ENCODE measurements around the gene UNC119. TPM values are rescaled to one million over a fixed set of nuclear protein-coding genes. Genes with fewer than 3 reads are reported as not detected.

The UNC119 gene
- total RNA-seq, 1 experiment from 2014 or later = 43.2 TPM

DNA sequence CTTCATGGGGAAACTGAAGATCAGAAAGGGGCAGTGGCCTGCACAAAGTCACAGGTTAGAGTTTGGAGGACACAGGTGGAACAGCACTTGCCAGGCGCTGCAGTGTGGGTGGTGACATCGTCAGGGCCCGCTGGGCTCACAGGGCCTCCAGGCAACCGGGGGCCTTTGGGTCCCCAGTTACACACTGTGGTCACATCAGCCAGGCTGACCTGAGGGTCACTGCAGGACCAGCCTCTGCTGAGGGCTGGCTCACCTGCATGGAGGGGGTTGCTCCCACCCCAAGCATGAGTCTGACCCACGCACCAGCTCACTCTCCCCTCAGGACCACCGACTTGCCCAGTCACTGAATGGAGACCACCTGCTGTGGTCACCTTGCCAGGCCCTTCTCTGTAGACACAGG, 29.2 kb downstream of the UNC119 start:
- intact Hi-C loops (cut with micrococcal nuclease) = no loop called here
- H4K20me1 ChIP-seq (ENCODE audit: insufficient read depth) = no peaks in the 10 kb centered on the region
- ChIA-PET CTCF (no interaction called here), POLR2A (no interaction called here), RAD21 (ENCODE audit: low non-redundant PET in 1 of 2, low total read pairs in 2 of 2, uncharacterized antibody in 2 of 2, unreplicated experiment in 2 of 2) (no interaction called here)
- H3K79me2 ChIP-seq (ENCODE audit: insufficient read depth, low read length) = no peaks in the 10 kb centered on the region
- no peak overlapping the region for H3K27ac ChIP-seq (ENCODE audit: low read depth, low read length)
- DNase-seq (ENCODE audit: low read depth, low spot score) (no peak), ATAC-seq (no peak)
- H3K27me3 ChIP-seq (ENCODE audit: insufficient read depth, low read length) = no peaks in the 10 kb centered on the region
- H2AFZ ChIP-seq (ENCODE audit: low read depth, low read length, poor library complexity, severe bottlenecking) = no peak overlapping the region
- H3K9me3 ChIP-seq (ENCODE audit: control insufficient read depth in 1 of 2, insufficient read depth in 1 of 2, low read depth in 1 of 2, low read length in 2 of 2) = no peaks in the 10 kb centered on the region
- TF ChIP-seq, protein P1, sequence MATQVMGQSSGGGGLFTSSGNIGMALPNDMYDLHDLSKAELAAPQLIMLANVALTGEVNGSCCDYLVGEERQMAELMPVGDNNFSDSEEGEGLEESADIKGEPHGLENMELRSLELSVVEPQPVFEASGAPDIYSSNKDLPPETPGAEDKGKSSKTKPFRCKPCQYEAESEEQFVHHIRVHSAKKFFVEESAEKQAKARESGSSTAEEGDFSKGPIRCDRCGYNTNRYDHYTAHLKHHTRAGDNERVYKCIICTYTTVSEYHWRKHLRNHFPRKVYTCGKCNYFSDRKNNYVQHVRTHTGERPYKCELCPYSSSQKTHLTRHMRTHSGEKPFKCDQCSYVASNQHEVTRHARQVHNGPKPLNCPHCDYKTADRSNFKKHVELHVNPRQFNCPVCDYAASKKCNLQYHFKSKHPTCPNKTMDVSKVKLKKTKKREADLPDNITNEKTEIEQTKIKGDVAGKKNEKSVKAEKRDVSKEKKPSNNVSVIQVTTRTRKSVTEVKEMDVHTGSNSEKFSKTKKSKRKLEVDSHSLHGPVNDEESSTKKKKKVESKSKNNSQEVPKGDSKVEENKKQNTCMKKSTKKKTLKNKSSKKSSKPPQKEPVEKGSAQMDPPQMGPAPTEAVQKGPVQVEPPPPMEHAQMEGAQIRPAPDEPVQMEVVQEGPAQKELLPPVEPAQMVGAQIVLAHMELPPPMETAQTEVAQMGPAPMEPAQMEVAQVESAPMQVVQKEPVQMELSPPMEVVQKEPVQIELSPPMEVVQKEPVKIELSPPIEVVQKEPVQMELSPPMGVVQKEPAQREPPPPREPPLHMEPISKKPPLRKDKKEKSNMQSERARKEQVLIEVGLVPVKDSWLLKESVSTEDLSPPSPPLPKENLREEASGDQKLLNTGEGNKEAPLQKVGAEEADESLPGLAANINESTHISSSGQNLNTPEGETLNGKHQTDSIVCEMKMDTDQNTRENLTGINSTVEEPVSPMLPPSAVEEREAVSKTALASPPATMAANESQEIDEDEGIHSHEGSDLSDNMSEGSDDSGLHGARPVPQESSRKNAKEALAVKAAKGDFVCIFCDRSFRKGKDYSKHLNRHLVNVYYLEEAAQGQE (IDR thresholded peaks at IDR 0.05; ENCODE audit: low read depth) = no peak
- TF ChIP-seq ZNF274 (IDR thresholded peaks at IDR 0.05; ENCODE audit: low read depth, low read length) = no peak
- no peak for TF ChIP-seq ZFX (IDR thresholded peaks at IDR 0.05)
- TF ChIP-seq EGR1 (IDR thresholded peaks at IDR 0.05; ENCODE audit: low read depth) = no peak
- TF ChIP-seq SP1 (IDR thresholded peaks at IDR 0.05; ENCODE audit: low read depth) = no peak
- TF ChIP-seq, protein P2, sequence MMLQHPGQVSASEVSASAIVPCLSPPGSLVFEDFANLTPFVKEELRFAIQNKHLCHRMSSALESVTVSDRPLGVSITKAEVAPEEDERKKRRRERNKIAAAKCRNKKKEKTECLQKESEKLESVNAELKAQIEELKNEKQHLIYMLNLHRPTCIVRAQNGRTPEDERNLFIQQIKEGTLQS (IDR thresholded peaks at IDR 0.05) = no peak
- TF ChIP-seq, protein P3, sequence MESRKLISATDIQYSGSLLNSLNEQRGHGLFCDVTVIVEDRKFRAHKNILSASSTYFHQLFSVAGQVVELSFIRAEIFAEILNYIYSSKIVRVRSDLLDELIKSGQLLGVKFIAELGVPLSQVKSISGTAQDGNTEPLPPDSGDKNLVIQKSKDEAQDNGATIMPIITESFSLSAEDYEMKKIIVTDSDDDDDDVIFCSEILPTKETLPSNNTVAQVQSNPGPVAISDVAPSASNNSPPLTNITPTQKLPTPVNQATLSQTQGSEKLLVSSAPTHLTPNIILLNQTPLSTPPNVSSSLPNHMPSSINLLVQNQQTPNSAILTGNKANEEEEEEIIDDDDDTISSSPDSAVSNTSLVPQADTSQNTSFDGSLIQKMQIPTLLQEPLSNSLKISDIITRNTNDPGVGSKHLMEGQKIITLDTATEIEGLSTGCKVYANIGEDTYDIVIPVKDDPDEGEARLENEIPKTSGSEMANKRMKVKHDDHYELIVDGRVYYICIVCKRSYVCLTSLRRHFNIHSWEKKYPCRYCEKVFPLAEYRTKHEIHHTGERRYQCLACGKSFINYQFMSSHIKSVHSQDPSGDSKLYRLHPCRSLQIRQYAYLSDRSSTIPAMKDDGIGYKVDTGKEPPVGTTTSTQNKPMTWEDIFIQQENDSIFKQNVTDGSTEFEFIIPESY (IDR thresholded peaks at IDR 0.05; ENCODE audit: extremely low read depth, insufficient replicate concordance, low read length) = no peak
- no peak for TF ChIP-seq FOSL1 (IDR thresholded peaks at IDR 0.05; ENCODE audit: low read depth)
- TF ChIP-seq EZH2 (IDR thresholded peaks at IDR 0.05) = no peak
- TF ChIP-seq RAD21 (IDR thresholded peaks at IDR 0.05; ENCODE audit: low read depth) = no peak
- TF ChIP-seq, protein P4, sequence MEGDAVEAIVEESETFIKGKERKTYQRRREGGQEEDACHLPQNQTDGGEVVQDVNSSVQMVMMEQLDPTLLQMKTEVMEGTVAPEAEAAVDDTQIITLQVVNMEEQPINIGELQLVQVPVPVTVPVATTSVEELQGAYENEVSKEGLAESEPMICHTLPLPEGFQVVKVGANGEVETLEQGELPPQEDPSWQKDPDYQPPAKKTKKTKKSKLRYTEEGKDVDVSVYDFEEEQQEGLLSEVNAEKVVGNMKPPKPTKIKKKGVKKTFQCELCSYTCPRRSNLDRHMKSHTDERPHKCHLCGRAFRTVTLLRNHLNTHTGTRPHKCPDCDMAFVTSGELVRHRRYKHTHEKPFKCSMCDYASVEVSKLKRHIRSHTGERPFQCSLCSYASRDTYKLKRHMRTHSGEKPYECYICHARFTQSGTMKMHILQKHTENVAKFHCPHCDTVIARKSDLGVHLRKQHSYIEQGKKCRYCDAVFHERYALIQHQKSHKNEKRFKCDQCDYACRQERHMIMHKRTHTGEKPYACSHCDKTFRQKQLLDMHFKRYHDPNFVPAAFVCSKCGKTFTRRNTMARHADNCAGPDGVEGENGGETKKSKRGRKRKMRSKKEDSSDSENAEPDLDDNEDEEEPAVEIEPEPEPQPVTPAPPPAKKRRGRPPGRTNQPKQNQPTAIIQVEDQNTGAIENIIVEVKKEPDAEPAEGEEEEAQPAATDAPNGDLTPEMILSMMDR (IDR thresholded peaks at IDR 0.05 in 2 of 3, conservative IDR thresholded peaks at IDR 0.05 in 1 of 3; ENCODE audit: borderline replicate concordance in 1 of 3, insufficient read depth in 1 of 3, low read depth in 2 of 3, low read length in 2 of 3) = no peak
- no peak for TF ChIP-seq CEBPB (IDR thresholded peaks at IDR 0.05; ENCODE audit: low read depth)
- no peak for TF ChIP-seq JUND (IDR thresholded peaks at IDR 0.05)
- TF ChIP-seq EZH2phosphoT487 (IDR thresholded peaks at IDR 0.05; ENCODE audit: borderline replicate concordance) = no peak
- TF ChIP-seq ELF1 (IDR thresholded peaks at IDR 0.05; ENCODE audit: borderline replicate concordance, low read depth) = no peak
- TF ChIP-seq TCF7L2 (IDR thresholded peaks at IDR 0.05; ENCODE audit: borderline replicate concordance, extremely low read depth, insufficient read depth, insufficient read length) = no peak
- TF ChIP-seq SRF (IDR thresholded peaks at IDR 0.05; ENCODE audit: low read depth) = no peak
- no peak overlapping the region for H3K4me2 ChIP-seq (ENCODE audit: low read length)
- H3K4me1 ChIP-seq (ENCODE audit: control insufficient read depth in 1 of 2, insufficient read depth in 2 of 2, low read length in 2 of 2) = peaks cover 0 to 8% of the 10 kb centered on the region in 2 experiments; a peak in 2 of 4 replicates
- H3K9ac ChIP-seq (ENCODE audit: low read length) = no peak overlapping the region
- H3K9me2 ChIP-seq (ENCODE audit: insufficient read depth) = no peaks in the 10 kb centered on the region
- no TSS peak for BruUV-seq (replicated peaks)
- no peak overlapping the region for H3K4me3 ChIP-seq (replicated peaks in 1 of 2; ENCODE audit: low read depth in 1 of 2, low read length in 2 of 2)
- no peaks in the 10 kb centered on the region for H3K36me3 ChIP-seq (ENCODE audit: control insufficient read depth in 1 of 2, insufficient read depth in 2 of 2, low read length in 2 of 2)

Data from HCT116 (cell line).